Retina (tissue), 1 donor: ENCODE data around the gene PDSS2.
"Not testable (repeated sequence)": the region's sequence is repeated elsewhere in the genome, so short reads cannot be mapped to it uniquely, and the experiment has no call there.

Experiments
- DNase-seq: peaks from one replicate; pipeline ENCODE4 v3.0.0-alpha.2; 2016

PDSS2 gene

GRCh38 chr6:107416145-107416544 is 43.2 kb downstream of the PDSS2 start:
- no peak for DNase-seq

- DNase-seq, result no peak
These were observed 45.3 kb downstream of the PDSS2 start for GRCh38 chr6:107413966-107414645.

GRCh38 chr6:107411161-107411560 is 48.2 kb downstream of the PDSS2 start:
- DNase-seq, result no peak

GRCh38 chr6:107409942-107410341 is 49.4 kb downstream of the PDSS2 start:
- DNase-seq, result no peak

GRCh38 chr6:107408714-107409113 is 50.6 kb downstream of the PDSS2 start:
- DNase-seq, result no peak

- DNase-seq, result no peak
These were observed 54.4 kb downstream of the PDSS2 start for GRCh38 chr6:107405002-107405401.

GRCh38 chr6:107402533-107402932 is 56.8 kb downstream of the PDSS2 start:
- no peak for DNase-seq

GRCh38 chr6:107401573-107401972 is 57.8 kb downstream of the PDSS2 start:
- no peak for DNase-seq

GRCh38 chr6:107400616-107401147 is 58.7 kb downstream of the PDSS2 start:
- DNase-seq, result no peak

- DNase-seq, result peak; percentile 53
These were observed 59.4 kb downstream of the PDSS2 start for GRCh38 chr6:107399935-107400334.

- no peak for DNase-seq
These were observed 61.4 kb downstream of the PDSS2 start for GRCh38 chr6:107398001-107398400.

GRCh38 chr6:107396211-107396610 is 63.2 kb downstream of the PDSS2 start:
- no peak for DNase-seq

GRCh38 chr6:107392069-107392468 is 67.3 kb downstream of the PDSS2 start:
- no peak for DNase-seq

- DNase-seq, result no peak
These were observed 68.5 kb downstream of the PDSS2 start for GRCh38 chr6:107390685-107391435.

- DNase-seq, result no peak
These were observed 69.3 kb downstream of the PDSS2 start for GRCh38 chr6:107390056-107390455.

GRCh38 chr6:107386904-107387303 is 72.5 kb downstream of the PDSS2 start:
- no peak for DNase-seq

GRCh38 chr6:107386340-107386739 is 73.0 kb downstream of the PDSS2 start:
- DNase-seq, result no peak

GRCh38 chr6:107383705-107384104 is 75.7 kb downstream of the PDSS2 start:
- no peak for DNase-seq

- DNase-seq, result no peak
These were observed 85.1 kb downstream of the PDSS2 start for GRCh38 chr6:107374264-107374663.

GRCh38 chr6:107369493-107369892 is 89.9 kb downstream of the PDSS2 start:
- DNase-seq, result no peak

GRCh38 chr6:107368471-107368870 is 90.9 kb downstream of the PDSS2 start:
- DNase-seq, result no peak

GRCh38 chr6:107364173-107364572 is 95.2 kb downstream of the PDSS2 start:
- not testable (repeated sequence) for DNase-seq

- DNase-seq, result no peak
These were observed 97.4 kb downstream of the PDSS2 start for GRCh38 chr6:107361753-107362604.
